ENCODE data around the gene NECTIN4. TPM values are rescaled to one million over a fixed set of nuclear protein-coding genes. Genes with fewer than 3 reads are reported as not detected.

Gene NECTIN4
- total RNA-seq, 1 donor from 2014 or later, result not detected

- H3F3A ChIP-seq (ENCODE audit: low read depth), result no peaks in the 10 kb centered on the region
- H3K4me2 ChIP-seq, result no peak overlapping the region
- H3K4me3 ChIP-seq, result no peak overlapping the region
- no peak overlapping the region for H2AFZ ChIP-seq (replicated peaks)
- Mint-ChIP-seq H3K4me1 (peaks cover 21% of the 10 kb centered on the region), H3K4me3 (no peak overlapping the region), H3K9me3 (no peaks in the 10 kb centered on the region), H3K27me3 (ENCODE audit: insufficient read depth, low read depth) (peaks cover 8% of the 10 kb centered on the region), H3K27ac (no peak overlapping the region), H3K36me3 (no peaks in the 10 kb centered on the region)
- H3K79me2 ChIP-seq (ENCODE audit: low read depth), result no peaks in the 10 kb centered on the region
- no peak for TF ChIP-seq EZH2 (IDR thresholded peaks at IDR 0.05)
- TF ChIP-seq, protein P1, sequence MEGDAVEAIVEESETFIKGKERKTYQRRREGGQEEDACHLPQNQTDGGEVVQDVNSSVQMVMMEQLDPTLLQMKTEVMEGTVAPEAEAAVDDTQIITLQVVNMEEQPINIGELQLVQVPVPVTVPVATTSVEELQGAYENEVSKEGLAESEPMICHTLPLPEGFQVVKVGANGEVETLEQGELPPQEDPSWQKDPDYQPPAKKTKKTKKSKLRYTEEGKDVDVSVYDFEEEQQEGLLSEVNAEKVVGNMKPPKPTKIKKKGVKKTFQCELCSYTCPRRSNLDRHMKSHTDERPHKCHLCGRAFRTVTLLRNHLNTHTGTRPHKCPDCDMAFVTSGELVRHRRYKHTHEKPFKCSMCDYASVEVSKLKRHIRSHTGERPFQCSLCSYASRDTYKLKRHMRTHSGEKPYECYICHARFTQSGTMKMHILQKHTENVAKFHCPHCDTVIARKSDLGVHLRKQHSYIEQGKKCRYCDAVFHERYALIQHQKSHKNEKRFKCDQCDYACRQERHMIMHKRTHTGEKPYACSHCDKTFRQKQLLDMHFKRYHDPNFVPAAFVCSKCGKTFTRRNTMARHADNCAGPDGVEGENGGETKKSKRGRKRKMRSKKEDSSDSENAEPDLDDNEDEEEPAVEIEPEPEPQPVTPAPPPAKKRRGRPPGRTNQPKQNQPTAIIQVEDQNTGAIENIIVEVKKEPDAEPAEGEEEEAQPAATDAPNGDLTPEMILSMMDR (IDR thresholded peaks at IDR 0.05), result no peak
- TF ChIP-seq EZH2phosphoT487 (IDR thresholded peaks at IDR 0.05), result no peak
- H3K9ac ChIP-seq, result no peak overlapping the region
- no peaks in the 10 kb centered on the region for H3K9me3 ChIP-seq (ENCODE audit: low read depth)
- H3K4me1 ChIP-seq, result peaks cover 11% of the 10 kb centered on the region
- no peak overlapping the region for H3K27ac ChIP-seq
- H3K36me3 ChIP-seq, result no peaks in the 10 kb centered on the region
- DNase-seq (ENCODE audit: low spot score), result peak; percentile 25
- no peaks in the 10 kb centered on the region for H4K20me1 ChIP-seq (ENCODE audit: low read depth)
- no peaks in the 10 kb centered on the region for H3K27me3 ChIP-seq
Measured at GRCh38 chr1:161085165-161085564, 4.2 kb downstream of the NECTIN4 start.

GRCh38 chr1:161084597-161084988 is 4.8 kb downstream of the NECTIN4 start:
- Mint-ChIP-seq H3K27ac (no peak overlapping the region), H3K4me3 (no peak overlapping the region)
- H2AFZ ChIP-seq (replicated peaks), result no peak overlapping the region

GRCh38 chr1:161083748-161084596 is 5.4 kb downstream of the NECTIN4 start:
- no peak overlapping the region for H3K4me3 Mint-ChIP-seq
- no peak for DNase-seq (ENCODE audit: low spot score)
- TF ChIP-seq, protein P1 (IDR thresholded peaks at IDR 0.05), result no peak
- no peak for TF ChIP-seq EZH2 (IDR thresholded peaks at IDR 0.05)
- TF ChIP-seq EZH2phosphoT487 (IDR thresholded peaks at IDR 0.05), result no peak
- Histone ChIP-seq H3F3A (ENCODE audit: low read depth) (no peaks in the 10 kb centered on the region), H3K9me3 (ENCODE audit: low read depth) (no peaks in the 10 kb centered on the region), H3K9ac (no peak overlapping the region), H3K4me3 (no peak overlapping the region), H4K20me1 (ENCODE audit: low read depth) (no peaks in the 10 kb centered on the region), H2AFZ (replicated peaks) (no peak overlapping the region), H3K4me2 (no peak overlapping the region), H3K27ac (no peak overlapping the region), H3K79me2 (ENCODE audit: low read depth) (no peaks in the 10 kb centered on the region), H3K4me1 (peaks cover 11% of the 10 kb centered on the region), H3K27me3 (no peaks in the 10 kb centered on the region), H3K36me3 (no peaks in the 10 kb centered on the region)
- H3K27me3 Mint-ChIP-seq (ENCODE audit: insufficient read depth, low read depth), result peaks cover 14% of the 10 kb centered on the region
- H3K4me1 Mint-ChIP-seq, result peaks cover 21% of the 10 kb centered on the region
- H3K36me3 Mint-ChIP-seq, result no peaks in the 10 kb centered on the region
- H3K9me3 Mint-ChIP-seq, result peaks cover 2% of the 10 kb centered on the region
- no peak overlapping the region for H3K27ac Mint-ChIP-seq

More at GRCh38 chr1:161084597-161084988, 4.8 kb downstream of the NECTIN4 start:
- Histone ChIP-seq H3K4me1 (peaks cover 11% of the 10 kb centered on the region), H3F3A (ENCODE audit: low read depth) (no peaks in the 10 kb centered on the region), H3K27me3 (no peaks in the 10 kb centered on the region), H3K27ac (no peak overlapping the region), H3K9me3 (ENCODE audit: low read depth) (no peaks in the 10 kb centered on the region), H3K4me2 (no peak overlapping the region), H3K79me2 (ENCODE audit: low read depth) (no peaks in the 10 kb centered on the region), H4K20me1 (ENCODE audit: low read depth) (no peaks in the 10 kb centered on the region), H3K4me3 (no peak overlapping the region), H3K36me3 (no peaks in the 10 kb centered on the region), H3K9ac (no peak overlapping the region)
- TF ChIP-seq, protein P1 (IDR thresholded peaks at IDR 0.05), result no peak
- TF ChIP-seq EZH2phosphoT487 (IDR thresholded peaks at IDR 0.05), result no peak
- TF ChIP-seq EZH2 (IDR thresholded peaks at IDR 0.05), result no peak
- H3K4me1 Mint-ChIP-seq, result peaks cover 21% of the 10 kb centered on the region
- H3K27me3 Mint-ChIP-seq (ENCODE audit: insufficient read depth, low read depth), result peaks cover 13% of the 10 kb centered on the region
- no peak for DNase-seq (ENCODE audit: low spot score)
- no peaks in the 10 kb centered on the region for H3K9me3 Mint-ChIP-seq
- H3K36me3 Mint-ChIP-seq, result no peaks in the 10 kb centered on the region

All from neural progenitor cell (in vitro differentiated cells).